ENCODE results near the gene EMX1.
A peak's percentile ranks its signal among the peaks of the same experiment; 100 is the strongest.

EMX1 gene

GRCh38 chr2:72926811-72927465, 9.6 kb downstream of the EMX1 start:
- ATAC-seq (no peak), DNase-seq (no peak)
- Mint-ChIP-seq H3K9me3 (no peaks in the 10 kb centered on the region), H3K27ac (no peak overlapping the region), H3K27me3 (peaks cover 30% of the 10 kb centered on the region), H3K4me3 (no peak overlapping the region), H3K4me1 (peaks cover 5% of the 10 kb centered on the region), H3K36me3 (ENCODE audit: low read depth) (no peaks in the 10 kb centered on the region)

GRCh38 chr2:72927619-72928550, 10.6 kb downstream of the EMX1 start:
- DNase-seq: no peak
- no peak overlapping the region for H3K4me3 Mint-ChIP-seq
- H3K27me3 Mint-ChIP-seq: peaks cover 20% of the 10 kb centered on the region
- no peak for ATAC-seq
- H3K36me3 Mint-ChIP-seq (ENCODE audit: low read depth): no peaks in the 10 kb centered on the region
- peaks cover 5% of the 10 kb centered on the region for H3K4me1 Mint-ChIP-seq
- H3K9me3 Mint-ChIP-seq: no peaks in the 10 kb centered on the region
- H3K27ac Mint-ChIP-seq: no peak overlapping the region

- ATAC-seq (no peak), DNase-seq (no peak)
- no peak overlapping the region for H3K27ac Mint-ChIP-seq
- H3K36me3 Mint-ChIP-seq (ENCODE audit: low read depth): no peaks in the 10 kb centered on the region
- no peaks in the 10 kb centered on the region for H3K9me3 Mint-ChIP-seq
- peaks cover under 1% of the 10 kb centered on the region for H3K4me1 Mint-ChIP-seq
- no peak overlapping the region for H3K4me3 Mint-ChIP-seq
- peaks cover 9% of the 10 kb centered on the region for H3K27me3 Mint-ChIP-seq
Observed at GRCh38 chr2:72929010-72929409, 11.7 kb downstream of the EMX1 start.

GRCh38 chr2:72931280-72931910, 14.1 kb downstream of the EMX1 start:
- no peak overlapping the region for H3K27ac Mint-ChIP-seq
- H3K4me3 Mint-ChIP-seq: no peak overlapping the region
- no peaks in the 10 kb centered on the region for H3K9me3 Mint-ChIP-seq
- H3K27me3 Mint-ChIP-seq: peaks cover 12% of the 10 kb centered on the region
- DNase-seq (no peak), ATAC-seq (peak; percentile 77)
- H3K36me3 Mint-ChIP-seq (ENCODE audit: low read depth): no peaks in the 10 kb centered on the region
- no peaks in the 10 kb centered on the region for H3K4me1 Mint-ChIP-seq

GRCh38 chr2:72932045-72932740, 14.9 kb downstream of the EMX1 start:
- H3K27me3 Mint-ChIP-seq: peaks cover 12% of the 10 kb centered on the region

GRCh38 chr2:72932805-72933204, 15.5 kb downstream of the EMX1 start:
- no peak for DNase-seq
- Mint-ChIP-seq H3K36me3 (ENCODE audit: low read depth) (no peaks in the 10 kb centered on the region), H3K4me1 (no peaks in the 10 kb centered on the region), H3K27me3 (peaks cover 12% of the 10 kb centered on the region), H3K27ac (no peak overlapping the region), H3K4me3 (no peak overlapping the region), H3K9me3 (no peaks in the 10 kb centered on the region)
- ATAC-seq: no peak

More at GRCh38 chr2:72932045-72932740, 14.9 kb downstream of the EMX1 start:
- DNase-seq (no peak), ATAC-seq (no peak)
- no peaks in the 10 kb centered on the region for H3K9me3 Mint-ChIP-seq
- no peak overlapping the region for H3K4me3 Mint-ChIP-seq
- no peak overlapping the region for H3K27ac Mint-ChIP-seq
- H3K4me1 Mint-ChIP-seq: no peaks in the 10 kb centered on the region
- no peaks in the 10 kb centered on the region for H3K36me3 Mint-ChIP-seq (ENCODE audit: low read depth)

- Mint-ChIP-seq H3K4me3 (no peak overlapping the region), H3K9me3 (no peaks in the 10 kb centered on the region)
- no peak for DNase-seq
Observed at GRCh38 chr2:72933207-72933606, 15.9 kb downstream of the EMX1 start.

GRCh38 chr2:72933646-72934151, 16.4 kb downstream of the EMX1 start:
- H3K27me3 Mint-ChIP-seq: peaks cover 12% of the 10 kb centered on the region
- DNase-seq (no peak), ATAC-seq (no peak)
- H3K9me3 Mint-ChIP-seq: no peaks in the 10 kb centered on the region
- H3K36me3 Mint-ChIP-seq (ENCODE audit: low read depth): no peaks in the 10 kb centered on the region
- H3K4me1 Mint-ChIP-seq: no peaks in the 10 kb centered on the region
- no peak overlapping the region for H3K4me3 Mint-ChIP-seq
- H3K27ac Mint-ChIP-seq: no peak overlapping the region

More at GRCh38 chr2:72933207-72933606, 15.9 kb downstream of the EMX1 start:
- no peak for ATAC-seq
- Mint-ChIP-seq H3K36me3 (ENCODE audit: low read depth) (no peaks in the 10 kb centered on the region), H3K27ac (no peak overlapping the region), H3K4me1 (no peaks in the 10 kb centered on the region), H3K27me3 (peaks cover 12% of the 10 kb centered on the region)

- no peak for ATAC-seq
- H3K36me3 Mint-ChIP-seq (ENCODE audit: low read depth): no peaks in the 10 kb centered on the region
Observed at GRCh38 chr2:72934683-72935610, 17.6 kb downstream of the EMX1 start.

GRCh38 chr2:72935611-72935957, 18.3 kb downstream of the EMX1 start:
- peaks cover 12% of the 10 kb centered on the region for H3K27me3 Mint-ChIP-seq
- H3K9me3 Mint-ChIP-seq: no peaks in the 10 kb centered on the region
- no peak for DNase-seq
- no peak for ATAC-seq
- H3K27ac Mint-ChIP-seq: no peak overlapping the region
- H3K36me3 Mint-ChIP-seq (ENCODE audit: low read depth): no peaks in the 10 kb centered on the region
- no peaks in the 10 kb centered on the region for H3K4me1 Mint-ChIP-seq
- H3K4me3 Mint-ChIP-seq: no peak overlapping the region

More at GRCh38 chr2:72934683-72935610, 17.6 kb downstream of the EMX1 start:
- no peaks in the 10 kb centered on the region for H3K9me3 Mint-ChIP-seq
- no peaks in the 10 kb centered on the region for H3K4me1 Mint-ChIP-seq
- no peak for DNase-seq
- peaks cover 12% of the 10 kb centered on the region for H3K27me3 Mint-ChIP-seq
- H3K27ac Mint-ChIP-seq: no peak overlapping the region
- H3K4me3 Mint-ChIP-seq: no peak overlapping the region

- H3K27me3 Mint-ChIP-seq: peaks cover 12% of the 10 kb centered on the region
- DNase-seq (no peak), ATAC-seq (no peak)
- no peaks in the 10 kb centered on the region for H3K4me1 Mint-ChIP-seq
- no peaks in the 10 kb centered on the region for H3K36me3 Mint-ChIP-seq (ENCODE audit: low read depth)
- no peak overlapping the region for H3K27ac Mint-ChIP-seq
- no peaks in the 10 kb centered on the region for H3K9me3 Mint-ChIP-seq
- no peak overlapping the region for H3K4me3 Mint-ChIP-seq
Observed at GRCh38 chr2:72936660-72937355, 19.5 kb downstream of the EMX1 start.

GRCh38 chr2:72937356-72937669, 20.0 kb downstream of the EMX1 start:
- H3K36me3 Mint-ChIP-seq (ENCODE audit: low read depth): no peaks in the 10 kb centered on the region

GRCh38 chr2:72938455-72938854, 21.1 kb downstream of the EMX1 start:
- H3K27me3 Mint-ChIP-seq: peaks cover 12% of the 10 kb centered on the region
- H3K4me1 Mint-ChIP-seq: no peaks in the 10 kb centered on the region
- H3K27ac Mint-ChIP-seq: no peak overlapping the region
- DNase-seq (no peak), ATAC-seq (no peak)
- no peaks in the 10 kb centered on the region for H3K9me3 Mint-ChIP-seq
- H3K36me3 Mint-ChIP-seq (ENCODE audit: low read depth): no peaks in the 10 kb centered on the region
- H3K4me3 Mint-ChIP-seq: no peak overlapping the region

More at GRCh38 chr2:72937356-72937669, 20.0 kb downstream of the EMX1 start:
- H3K27me3 Mint-ChIP-seq: peaks cover 12% of the 10 kb centered on the region
- ATAC-seq: no peak
- no peaks in the 10 kb centered on the region for H3K9me3 Mint-ChIP-seq
- H3K4me1 Mint-ChIP-seq: no peaks in the 10 kb centered on the region
- H3K4me3 Mint-ChIP-seq: no peak overlapping the region
- no peak for DNase-seq
- H3K27ac Mint-ChIP-seq: no peak overlapping the region
